ENCODE data around the gene SPTBN1.

SPTBN1 gene

GRCh38 chr2:54531558-54531957 lies 75.4 kb downstream of the SPTBN1 start:
- no peak for DNase-seq

DNA sequence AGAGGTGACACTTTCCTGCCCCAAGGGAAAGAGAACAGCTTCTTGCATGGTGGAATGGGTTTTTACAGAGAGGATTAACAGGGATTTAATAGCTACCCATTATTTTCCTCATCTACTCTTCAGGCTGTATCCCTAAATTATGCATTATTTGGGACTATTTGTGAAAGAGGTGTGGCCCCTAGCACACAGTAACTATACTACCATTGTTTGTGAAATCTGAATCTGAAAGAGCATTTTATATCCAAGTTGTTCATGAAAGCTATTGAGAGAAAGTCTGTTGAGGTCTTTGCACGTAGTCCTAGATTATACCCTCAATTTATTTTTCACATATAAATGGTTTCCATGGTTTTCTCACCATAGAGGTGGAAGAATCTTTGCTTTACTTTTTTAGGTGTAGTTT lies 78.1 kb downstream of the SPTBN1 start:
- DNase-seq = no peak

GRCh38 chr2:54534625-54535024 lies 78.5 kb downstream of the SPTBN1 start:
- no peak for DNase-seq

DNA sequence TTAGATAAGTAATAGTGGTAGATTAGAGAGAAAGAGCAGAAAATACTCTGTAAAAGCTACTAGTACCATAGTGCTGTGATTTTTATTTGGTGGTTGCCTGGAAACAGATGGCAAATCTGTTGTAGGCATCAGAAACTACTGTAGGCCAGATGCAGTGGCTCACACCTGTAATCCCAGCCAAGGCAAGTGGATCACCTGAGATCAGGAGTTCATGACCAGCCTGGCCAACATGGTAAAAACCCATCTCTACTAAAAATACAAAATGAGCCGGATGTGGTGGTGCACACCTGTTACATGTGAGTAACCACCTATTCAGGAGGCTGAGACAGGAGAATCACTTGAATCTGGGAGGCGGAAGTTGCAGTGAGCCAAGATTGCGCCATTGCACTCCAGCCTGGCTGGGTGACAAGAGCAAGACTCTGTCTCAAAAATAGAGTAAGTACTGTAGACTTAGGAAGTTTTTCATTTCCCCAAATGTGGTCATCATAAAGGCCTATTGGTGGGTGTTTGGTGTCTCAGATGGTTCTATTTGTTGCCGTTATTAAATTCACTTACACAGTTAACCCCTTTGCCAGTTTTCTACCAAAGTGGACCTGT lies 79.6 kb downstream of the SPTBN1 start:
- no peak for DNase-seq

DNA sequence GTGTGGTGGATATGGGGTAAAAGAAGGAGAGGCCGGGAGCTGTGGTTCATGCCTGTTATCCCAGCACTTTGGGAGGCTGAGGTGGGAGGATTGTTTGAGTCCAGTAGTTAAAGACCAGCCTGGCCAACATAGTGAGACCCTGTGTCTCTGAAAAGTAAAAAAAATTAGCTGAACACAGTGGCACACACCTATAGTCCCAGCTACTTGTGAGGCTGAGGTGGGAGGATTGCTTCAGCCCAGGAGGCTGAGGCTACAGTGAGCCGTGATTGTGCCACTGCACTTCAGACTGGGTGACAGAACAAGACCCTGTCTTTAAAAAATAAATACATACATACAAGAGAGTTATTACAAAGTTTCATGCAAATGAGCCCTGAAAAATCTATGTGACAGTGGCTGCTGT lies 80.6 kb downstream of the SPTBN1 start:
- DNase-seq = no peak

DNA sequence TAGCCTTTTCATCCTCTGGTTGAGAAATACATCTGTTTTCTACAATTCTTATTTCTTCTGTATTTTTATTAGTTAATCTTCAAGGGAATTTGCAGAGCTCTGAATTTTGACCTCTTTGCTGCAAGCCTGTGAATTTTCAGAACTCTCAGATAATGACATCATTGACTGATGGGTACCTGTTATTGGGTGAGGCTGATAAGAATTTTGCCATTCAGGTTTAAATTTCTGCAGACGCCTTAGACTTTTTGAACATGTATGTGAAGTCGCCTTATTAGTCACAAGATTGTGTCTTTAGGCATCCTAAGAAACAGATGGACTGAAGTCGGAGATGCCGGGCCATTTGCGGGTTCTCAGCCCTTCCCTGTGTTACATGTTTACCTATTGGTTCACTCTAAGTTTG lies 82.4 kb downstream of the SPTBN1 start:
- DNase-seq = no peak

- no peak for DNase-seq
Measured at GRCh38 chr2:54539683-54540082, 83.6 kb downstream of the SPTBN1 start.

DNA sequence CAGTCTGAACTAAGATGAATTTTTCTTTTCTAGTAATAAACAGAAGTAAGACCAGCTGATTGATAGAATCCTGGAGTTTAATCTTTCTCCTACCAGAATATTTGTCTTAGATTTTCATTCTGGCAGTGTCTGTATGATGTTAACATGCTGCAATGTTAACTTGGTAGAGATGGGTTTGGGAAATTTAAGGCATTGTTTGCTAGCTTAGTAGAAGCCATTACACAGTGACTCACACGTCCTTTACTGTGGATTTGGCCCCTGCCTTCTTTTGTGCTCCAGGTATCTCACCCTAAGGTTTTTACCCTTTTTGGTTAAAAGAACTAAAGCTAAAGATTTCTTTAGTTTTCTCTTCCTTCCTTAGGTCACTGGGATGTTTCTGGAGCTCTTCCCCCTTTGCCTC lies 84.1 kb downstream of the SPTBN1 start:
- no peak for DNase-seq

- DNase-seq = no peak
Measured at GRCh38 chr2:54541995-54542394, 85.9 kb downstream of the SPTBN1 start.

GRCh38 chr2:54543733-54544396 lies 87.7 kb downstream of the SPTBN1 start:
- DNase-seq = no peak

GRCh38 chr2:54545702-54546450 lies 89.7 kb downstream of the SPTBN1 start:
- no peak for DNase-seq

- DNase-seq = no peak
Measured at GRCh38 chr2:54546518-54546917, 90.4 kb downstream of the SPTBN1 start.

DNA sequence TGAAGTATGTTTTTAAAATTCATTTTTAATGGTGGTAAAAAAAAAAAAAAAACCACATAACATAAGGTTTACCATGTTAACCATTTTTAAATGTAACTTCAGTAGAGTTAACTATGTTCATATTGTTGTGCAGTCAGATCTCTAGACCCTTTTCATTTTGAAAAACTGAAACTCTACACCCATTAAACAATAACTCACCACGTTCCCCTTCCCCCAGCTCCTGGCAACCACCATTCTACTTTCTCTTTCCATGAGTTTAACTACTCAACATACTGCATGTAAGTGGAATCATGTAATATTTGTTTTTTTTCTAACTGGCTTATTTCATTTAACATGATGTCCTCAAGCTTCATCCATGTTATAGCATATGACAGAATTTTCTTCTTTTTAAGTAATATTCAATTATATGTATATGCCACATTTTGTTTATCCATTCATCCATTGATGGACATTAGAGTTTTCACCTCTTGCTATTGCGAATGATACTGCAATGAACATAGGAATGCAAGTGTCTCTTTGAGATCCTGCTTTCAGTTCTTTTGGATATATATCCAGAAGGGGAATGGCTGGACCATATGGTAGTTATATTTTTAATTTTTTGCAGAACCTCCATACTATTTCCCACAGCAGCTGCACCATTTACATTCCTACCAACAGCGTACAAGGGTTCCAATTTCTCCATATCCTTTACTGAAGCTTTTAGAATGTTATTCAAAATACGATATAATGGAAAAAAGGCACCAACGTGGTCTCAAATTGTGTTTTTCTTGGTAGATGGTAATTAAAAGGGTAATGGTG lies 91.0 kb downstream of the SPTBN1 start:
- DNase-seq = no peak

GRCh38 chr2:54549430-54549829 lies 93.3 kb downstream of the SPTBN1 start:
- DNase-seq = no peak

GRCh38 chr2:54549917-54550518 lies 93.9 kb downstream of the SPTBN1 start:
- peak in 1 of 3 experiments; percentile 62 for DNase-seq

DNA sequence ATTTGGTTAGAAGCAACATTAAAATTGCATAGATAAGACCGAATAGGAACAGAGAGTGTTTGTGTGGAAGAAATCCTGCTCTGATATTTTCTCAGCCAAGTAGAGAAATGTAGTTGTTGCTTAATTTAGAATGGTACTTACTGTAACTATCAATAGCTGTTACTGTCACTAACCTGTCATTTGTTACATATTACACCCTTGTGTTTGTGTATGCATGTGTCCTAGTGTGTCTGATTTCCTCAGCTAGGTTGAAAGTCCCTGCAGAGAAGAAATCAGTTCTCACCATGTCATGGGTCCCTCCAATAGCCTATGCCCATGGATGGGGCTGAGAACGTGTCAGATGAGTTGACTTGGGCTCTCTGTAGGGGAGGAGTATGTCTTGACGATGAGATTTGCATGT lies 94.4 kb downstream of the SPTBN1 start:
- no peak for DNase-seq

- DNase-seq = no peak
Measured at GRCh38 chr2:54551123-54551756, 95.1 kb downstream of the SPTBN1 start.

DNA sequence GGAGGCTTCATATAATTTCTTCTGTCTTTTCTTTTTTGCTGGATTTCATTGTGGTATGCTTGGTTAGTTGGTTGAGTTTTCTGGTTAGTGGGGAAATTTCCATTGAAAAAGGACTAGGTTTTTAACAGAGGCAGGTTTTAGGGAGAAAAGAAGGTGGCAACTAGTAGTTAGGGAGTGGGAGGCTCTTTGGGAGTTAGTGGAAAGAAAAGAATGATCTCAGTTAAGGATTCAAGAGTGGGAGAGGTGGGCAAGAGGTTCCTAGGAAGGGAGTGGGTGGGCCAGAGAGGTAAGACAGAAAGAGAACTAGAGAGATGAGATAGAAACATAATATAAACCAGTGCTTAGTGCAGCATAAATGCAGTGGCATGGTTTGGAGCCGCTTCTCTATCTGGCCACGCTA lies 96.9 kb downstream of the SPTBN1 start:
- no peak for DNase-seq

- no peak for DNase-seq
Measured at GRCh38 chr2:54553775-54554174, 97.6 kb downstream of the SPTBN1 start.

GRCh38 chr2:54555318-54555837 lies 99.3 kb downstream of the SPTBN1 start:
- no peak for DNase-seq

GRCh38 chr2:54556621-54557121 lies 100.5 kb downstream of the SPTBN1 start:
- no peak for DNase-seq

- DNase-seq = no peak
Measured at GRCh38 chr2:54557211-54557600, 101.1 kb downstream of the SPTBN1 start.

All from NCI-H1417 (cell line).